HepG2 (cell line): Measurements from ENCODE around the gene ELAVL3. TPM values are rescaled to one million over a fixed set of nuclear protein-coding genes. Genes with fewer than 3 reads are reported as not detected.

Experiments used
- BCLAF1 ChIP-seq: fragments of 450-650 bp; IDR thresholded peaks from 2 replicates; pipeline ENCODE4 v1.6.1; 2017; ENCODE audit warnings: mild to moderate bottlenecking
- CCDC6 ChIP-seq: sonication (generic); formaldehyde crosslinking; IDR thresholded peaks from 2 replicates; pipeline ENCODE4 v1.8.1; 2022; ENCODE audit warnings: mild to moderate bottlenecking, missing genetic modification reagents, moderate library complexity
- CHCHD3 ChIP-seq: sonication (generic); formaldehyde crosslinking; IDR thresholded peaks from 2 replicates; pipeline ENCODE4 v1.8.0; 2022; ENCODE audit warnings: mild to moderate bottlenecking, missing genetic modification reagents, moderate library complexity
- GATAD1 ChIP-seq: IDR thresholded peaks from 2 replicates; pipeline ENCODE4 v1.6.1; 2016; ENCODE audit warnings: missing genetic modification reagents, missing compliant biosample characterization
- GLI4 ChIP-seq: sonication (generic); formaldehyde crosslinking; IDR thresholded peaks from 2 replicates; pipeline ENCODE4 v1.5.1; 2020; ENCODE audit warnings: missing genetic modification reagents, mild to moderate bottlenecking, moderate library complexity, borderline replicate concordance
- HES4 ChIP-seq: sonication (generic); formaldehyde crosslinking; IDR thresholded peaks from 2 replicates; pipeline ENCODE4 v1.9.0; 2021; ENCODE audit warnings: mild to moderate bottlenecking, missing genetic modification reagents, borderline replicate concordance
- HNRNPLL ChIP-seq: fragments of 200-400 bp; formaldehyde crosslinking; IDR thresholded peaks from 2 replicates; pipeline ENCODE4 v1.6.1; 2017; ENCODE audit warnings: mild to moderate bottlenecking, low read depth, low read length; ENCODE audit not compliant: poor library complexity, severe bottlenecking
- IKZF1 ChIP-seq: fragments of 450-650 bp; IDR thresholded peaks from 2 replicates; pipeline ENCODE4 v1.7.1; 2016
- IKZF4 ChIP-seq: sonication (generic); formaldehyde crosslinking; IDR thresholded peaks from 2 replicates; pipeline ENCODE4 v1.5.1; 2020; ENCODE audit warnings: borderline replicate concordance, mild to moderate bottlenecking, low read depth, missing genetic modification reagents; ENCODE audit errors: not compliant biosample characterization
- KLF12 ChIP-seq: sonication (generic); formaldehyde crosslinking; IDR thresholded peaks from 2 replicates; pipeline ENCODE4 v1.4.0; 2020; ENCODE audit warnings: missing genetic modification reagents, borderline replicate concordance
- KMT2A ChIP-seq: sonication (generic); formaldehyde crosslinking; IDR thresholded peaks from 2 replicates; pipeline ENCODE4 v1.4.0; 2020; ENCODE audit warnings: missing genetic modification reagents
- MED1 ChIP-seq: sonication (generic); formaldehyde crosslinking; IDR thresholded peaks from 2 replicates; pipeline ENCODE4 v1.4.0; 2020; ENCODE audit warnings: missing genetic modification reagents
- MIXL1 ChIP-seq: IDR thresholded peaks from 2 replicates; pipeline ENCODE4 v1.6.1; 2016
- RXRA ChIP-seq: sonication (generic); formaldehyde crosslinking; IDR thresholded peaks from 2 replicates; pipeline ENCODE4 v1.5.1; 2020; ENCODE audit warnings: missing genetic modification reagents
- SP2 ChIP-seq: sonication (generic); formaldehyde crosslinking; IDR thresholded peaks from 2 replicates; pipeline ENCODE4 v1.5.1; 2020; ENCODE audit warnings: mild to moderate bottlenecking, missing genetic modification reagents
- TBX3 ChIP-seq: fragments of 450-650 bp; IDR thresholded peaks from 2 replicates; pipeline ENCODE4 v1.6.1; 2017; ENCODE audit warnings: antibody characterized with exemption, mild to moderate bottlenecking, inconsistent platforms, borderline replicate concordance
- ZNF101 ChIP-seq: sonication (generic); formaldehyde crosslinking; IDR thresholded peaks from 2 replicates; pipeline ENCODE4 v1.4.0; 2020; ENCODE audit warnings: mild to moderate bottlenecking, low read depth, missing genetic modification reagents, borderline replicate concordance
- ZNF230 ChIP-seq: sonication (generic); formaldehyde crosslinking; IDR thresholded peaks from 2 replicates; pipeline ENCODE4 v1.4.0; 2020; ENCODE audit warnings: mild to moderate bottlenecking, missing genetic modification reagents
- ZNF274 ChIP-seq: sonication (generic); formaldehyde crosslinking; IDR thresholded peaks from 2 replicates; pipeline ENCODE4 v1.5.1; 2020; ENCODE audit warnings: mild to moderate bottlenecking, missing genetic modification reagents
- ZNF460 ChIP-seq: sonication (generic); formaldehyde crosslinking; IDR thresholded peaks from 2 replicates; pipeline ENCODE4 v1.5.1; 2020; ENCODE audit warnings: missing genetic modification reagents, mild to moderate bottlenecking, borderline replicate concordance
- ZNF562 ChIP-seq: sonication (generic); formaldehyde crosslinking; IDR thresholded peaks from 2 replicates; pipeline ENCODE4 v1.8.0; 2022; ENCODE audit warnings: missing genetic modification reagents, borderline replicate concordance
- polyA plus RNA-seq, 8 experiments: library from polyadenylated mRNA; depleted of rRNA in 3 of 8; stranded (reverse) in 7 of 8; unstranded in 1 of 8; fragments of >200 nt; fragmentation: Illumina TruSeq in 4 of 8; extraction: Trizol in 4 of 8; gene quantifications; 2 replicates each; pipeline versions ENCODE4 v1.2.1 to v1.2.3, GENCODE V29; 2011 to 2016; ENCODE audit warnings: low read depth in 4 of 8, missing spikeins in 1 of 8, mixed read lengths in 1 of 8; ENCODE audit not compliant: insufficient read depth in 1 of 8
- total RNA-seq, 5 experiments: library from RNA; depleted of rRNA; stranded (reverse); fragments of >200 nt; fragmentation: Illumina TruSeq; extraction: Trizol; gene quantifications; 2 replicates each; pipeline ENCODE4 v1.2.3, GENCODE V29; 2016; ENCODE audit warnings: low read depth in 1 of 5
- TF ChIP-seq, protein P1 (sequence below): sonication (generic); formaldehyde crosslinking; IDR thresholded peaks from 2 replicates; pipeline ENCODE4 v1.5.1; 2020; ENCODE audit warnings: mild to moderate bottlenecking, missing genetic modification reagents
- TF ChIP-seq, protein P2 (sequence below): sonication (generic); formaldehyde crosslinking; IDR thresholded peaks from 2 replicates; pipeline ENCODE4 v1.5.0; 2020; ENCODE audit warnings: mild to moderate bottlenecking, missing genetic modification reagents

The ELAVL3 gene
- total and polyA plus RNA-seq, 2 of the 13 experiments (the other 11 are each of a cell fraction or from before 2014, with no cell fraction given) = 0.03 TPM; not detected in 1

- TF ChIP-seq, protein P1, sequence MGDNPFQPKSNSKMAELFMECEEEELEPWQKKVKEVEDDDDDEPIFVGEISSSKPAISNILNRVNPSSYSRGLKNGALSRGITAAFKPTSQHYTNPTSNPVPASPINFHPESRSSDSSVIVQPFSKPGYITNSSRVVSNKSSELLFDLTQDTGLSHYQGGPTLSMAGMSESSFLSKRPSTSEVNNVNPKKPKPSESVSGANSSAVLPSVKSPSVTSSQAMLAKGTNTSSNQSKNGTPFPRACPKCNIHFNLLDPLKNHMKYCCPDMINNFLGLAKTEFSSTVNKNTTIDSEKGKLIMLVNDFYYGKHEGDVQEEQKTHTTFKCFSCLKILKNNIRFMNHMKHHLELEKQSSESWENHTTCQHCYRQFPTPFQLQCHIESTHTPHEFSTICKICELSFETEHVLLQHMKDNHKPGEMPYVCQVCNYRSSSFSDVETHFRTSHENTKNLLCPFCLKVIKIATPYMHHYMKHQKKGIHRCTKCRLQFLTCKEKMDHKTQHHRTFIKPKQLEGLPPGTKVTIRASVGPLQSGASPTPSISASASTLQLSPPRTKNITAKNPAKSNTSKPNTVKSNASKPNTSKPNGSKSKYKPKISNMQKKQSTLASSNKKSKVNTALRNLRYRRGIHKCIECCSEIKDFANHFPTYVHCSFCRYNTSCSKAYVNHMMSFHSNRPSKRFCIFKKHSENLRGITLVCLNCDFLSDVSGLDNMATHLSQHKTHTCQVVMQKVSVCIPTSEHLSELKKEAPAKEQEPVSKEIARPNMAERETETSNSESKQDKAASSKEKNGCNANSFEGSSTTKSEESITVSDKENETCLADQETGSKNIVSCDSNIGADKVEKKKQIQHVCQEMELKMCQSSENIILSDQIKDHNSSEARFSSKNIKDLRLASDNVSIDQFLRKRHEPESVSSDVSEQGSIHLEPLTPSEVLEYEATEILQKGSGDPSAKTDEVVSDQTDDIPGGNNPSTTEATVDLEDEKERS (CRISPR knock-in tag) = no peak
- TF ChIP-seq ZNF230 (no peak), BCLAF1 (no peak), GLI4 (CRISPR knock-in tag) (no peak), ZNF274 (CRISPR knock-in tag) (peak; percentile 86; the same call in 1 of the 2 replicates), MIXL1 (CRISPR knock-in tag) (no peak), ZNF562 (no peak), TBX3 (no peak), IKZF4 (CRISPR knock-in tag) (no peak), HNRNPLL (no peak), GATAD1 (CRISPR knock-in tag) (peak; percentile 50; the same call in 1 of the 2 replicates), KLF12 (CRISPR knock-in tag) (peak; percentile 86), CCDC6 (CRISPR knock-in tag) (peak; percentile 80; the same call in 1 of the 2 replicates), HES4 (no peak), RXRA (CRISPR knock-in tag) (peak; percentile 21; the same call in 1 of the 2 replicates), IKZF1 (no peak), ZNF101 (CRISPR knock-in tag) (no peak), CHCHD3 (CRISPR knock-in tag) (no peak), KMT2A (CRISPR knock-in tag) (no peak; the same call in 1 of the 2 replicates), ZNF460 (CRISPR knock-in tag) (no peak), MED1 (CRISPR knock-in tag) (peak; percentile 62), SP2 (no peak; the same call in 1 of the 2 replicates)
- TF ChIP-seq, protein P2, sequence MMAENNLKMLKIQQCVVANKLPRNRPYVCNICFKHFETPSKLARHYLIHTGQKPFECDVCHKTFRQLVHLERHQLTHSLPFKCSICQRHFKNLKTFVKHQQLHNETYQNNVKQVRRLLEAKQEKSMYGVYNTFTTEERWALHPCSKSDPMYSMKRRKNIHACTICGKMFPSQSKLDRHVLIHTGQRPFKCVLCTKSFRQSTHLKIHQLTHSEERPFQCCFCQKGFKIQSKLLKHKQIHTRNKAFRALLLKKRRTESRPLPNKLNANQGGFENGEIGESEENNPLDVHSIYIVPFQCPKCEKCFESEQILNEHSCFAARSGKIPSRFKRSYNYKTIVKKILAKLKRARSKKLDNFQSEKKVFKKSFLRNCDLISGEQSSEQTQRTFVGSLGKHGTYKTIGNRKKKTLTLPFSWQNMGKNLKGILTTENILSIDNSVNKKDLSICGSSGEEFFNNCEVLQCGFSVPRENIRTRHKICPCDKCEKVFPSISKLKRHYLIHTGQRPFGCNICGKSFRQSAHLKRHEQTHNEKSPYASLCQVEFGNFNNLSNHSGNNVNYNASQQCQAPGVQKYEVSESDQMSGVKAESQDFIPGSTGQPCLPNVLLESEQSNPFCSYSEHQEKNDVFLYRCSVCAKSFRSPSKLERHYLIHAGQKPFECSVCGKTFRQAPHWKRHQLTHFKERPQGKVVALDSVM (CRISPR knock-in tag) = peak; percentile 61
Measured at GRCh38 chr19:11482384-11483050, 1.7 kb upstream of the ELAVL3 start (continued).
